HEK293 (cell line): Measurements from ENCODE around the gene DPH7.

Source experiments
- CTCF ChIA-PET: fragments of 350-600 bp; formaldehyde crosslinking; extraction: SDS; loops from one replicate; lab custom pipeline; 2021; ENCODE audit warnings: antibody characterized with exemption; lab: Yijun Ruan, JAX
- POLR2A ChIA-PET: fragments of 300-600 bp; formaldehyde crosslinking; extraction: SDS; loops from one replicate; lab custom pipeline; 2020; ENCODE audit warnings: antibody characterized with exemption, inconsistent platforms; lab: Yijun Ruan, JAX
- H3K27ac ChIP-seq: fragments of 200-500 bp; sonication (Bioruptor generic); 2 replicates; pipeline ENCODE4 v1.5.1; 2014; ENCODE audit warnings: low read depth, low read length, control low read depth, inconsistent platforms; ENCODE audit errors: extremely low read depth
- H3K36me3 ChIP-seq, 2 experiments: fragments of 200-500 bp in 1 of 2; sonication (Bioruptor generic) in 1 of 2; 1 replicate in 1 of 2; 2 replicates in 1 of 2; pipeline ENCODE4 v1.5.1; 2014 to 2017; ENCODE audit warnings: inconsistent platforms in 2 of 2, low read length in 2 of 2; ENCODE audit not compliant: control insufficient read depth in 2 of 2, insufficient read depth in 1 of 2
- H3K4me1 ChIP-seq: fragments of 200-500 bp; sonication (Bioruptor generic); 2 replicates; pipeline ENCODE4 v1.5.1; 2014; ENCODE audit warnings: mild to moderate bottlenecking, low read length, inconsistent platforms; ENCODE audit not compliant: control insufficient read depth, insufficient read depth
- H3K4me3 ChIP-seq: 2 replicates; pipeline ENCODE4 v1.5.1; 2011; ENCODE audit warnings: low read depth, mild to moderate bottlenecking, control low read depth, low read length, moderate library complexity
- H3K9me3 ChIP-seq: fragments of 200-500 bp; sonication (Bioruptor generic); 2 replicates; pipeline ENCODE4 v1.5.1; 2014; ENCODE audit warnings: low read depth, low read length, inconsistent platforms; ENCODE audit not compliant: control insufficient read depth, insufficient read depth
- AEBP2 ChIP-seq: fragments of 450-650 bp; formaldehyde crosslinking; IDR thresholded peaks from 2 replicates; pipeline ENCODE4 v1.5.1; 2016; ENCODE audit warnings: missing biosample characterization, missing genetic modification characterization, borderline replicate concordance
- KLF1 ChIP-seq: fragments of 450-650 bp; formaldehyde crosslinking; IDR thresholded peaks from 2 replicates; pipeline ENCODE4 v1.5.1; 2016; ENCODE audit warnings: missing biosample characterization, missing genetic modification characterization
- PRDM2 ChIP-seq: fragments of 450-650 bp; formaldehyde crosslinking; IDR thresholded peaks from 2 replicates; pipeline ENCODE4 v1.5.1; 2016; ENCODE audit warnings: missing biosample characterization, missing genetic modification characterization, borderline replicate concordance
- SCRT1 ChIP-seq: fragments of 450-650 bp; formaldehyde crosslinking; IDR thresholded peaks from 2 replicates; pipeline ENCODE4 v1.5.1; 2016; ENCODE audit warnings: missing biosample characterization, missing genetic modification characterization, borderline replicate concordance
- SCRT2 ChIP-seq: fragments of 450-650 bp; formaldehyde crosslinking; IDR thresholded peaks from 2 replicates; pipeline ENCODE4 v1.5.1; 2016; ENCODE audit warnings: missing biosample characterization, missing genetic modification characterization
- SP2 ChIP-seq: fragments of 450-650 bp; formaldehyde crosslinking; IDR thresholded peaks from 2 replicates; pipeline ENCODE4 v1.5.1; 2016; ENCODE audit warnings: missing biosample characterization, missing genetic modification characterization
- WT1 ChIP-seq: fragments of 450-650 bp; formaldehyde crosslinking; IDR thresholded peaks from 2 replicates; pipeline ENCODE4 v1.5.1; 2016; ENCODE audit warnings: missing biosample characterization, missing genetic modification characterization
- ZBTB1 ChIP-seq: fragments of 450-650 bp; formaldehyde crosslinking; IDR thresholded peaks from 2 replicates; pipeline ENCODE4 v1.5.1; 2016; ENCODE audit warnings: missing biosample characterization, missing genetic modification characterization
- ZBTB10 ChIP-seq: fragments of 450-650 bp; formaldehyde crosslinking; IDR thresholded peaks from 2 replicates; pipeline ENCODE4 v1.5.1; 2016; ENCODE audit warnings: missing biosample characterization, missing genetic modification characterization
- ZBTB17 ChIP-seq: fragments of 450-650 bp; formaldehyde crosslinking; IDR thresholded peaks from 2 replicates; pipeline ENCODE4 v1.5.1; 2016; ENCODE audit warnings: missing biosample characterization, missing genetic modification characterization
- ZBTB20 ChIP-seq: fragments of 450-650 bp; formaldehyde crosslinking; IDR thresholded peaks from 2 replicates; pipeline ENCODE4 v1.5.1; 2016; ENCODE audit warnings: missing biosample characterization, missing genetic modification characterization
- ZBTB48 ChIP-seq: fragments of 450-650 bp; formaldehyde crosslinking; IDR thresholded peaks from 2 replicates; pipeline ENCODE4 v1.5.1; 2016; ENCODE audit warnings: missing biosample characterization, missing genetic modification characterization
- ZFP69B ChIP-seq: fragments of 450-650 bp; formaldehyde crosslinking; IDR thresholded peaks from 2 replicates; pipeline ENCODE4 v1.5.1; 2016; ENCODE audit warnings: missing biosample characterization, missing genetic modification characterization
- ZNF223 ChIP-seq: fragments of 450-650 bp; formaldehyde crosslinking; IDR thresholded peaks from 2 replicates; pipeline ENCODE4 v1.5.1; 2016; ENCODE audit warnings: missing biosample characterization, missing genetic modification characterization
- ZNF335 ChIP-seq: fragments of 450-650 bp; formaldehyde crosslinking; conservative IDR thresholded peaks from 2 replicates; pipeline ENCODE4 v1.5.1; 2016; ENCODE audit warnings: missing biosample characterization, missing genetic modification characterization
- ZNF350 ChIP-seq: fragments of 450-650 bp; formaldehyde crosslinking; IDR thresholded peaks from 2 replicates; pipeline ENCODE4 v1.5.0; 2017; ENCODE audit warnings: missing biosample characterization, mild to moderate bottlenecking, missing genetic modification characterization
- ZNF404 ChIP-seq: fragments of 450-650 bp; formaldehyde crosslinking; IDR thresholded peaks from 2 replicates; pipeline ENCODE4 v1.5.1; 2017; ENCODE audit warnings: missing biosample characterization, missing genetic modification characterization
- ZNF600 ChIP-seq: fragments of 450-650 bp; formaldehyde crosslinking; IDR thresholded peaks from 2 replicates; pipeline ENCODE4 v1.5.1; 2016; ENCODE audit warnings: missing biosample characterization, missing genetic modification characterization
- ZNF692 ChIP-seq: fragments of 450-650 bp; formaldehyde crosslinking; IDR thresholded peaks from 2 replicates; pipeline ENCODE4 v1.5.1; 2016; ENCODE audit warnings: missing biosample characterization, missing genetic modification characterization
- ZSCAN16 ChIP-seq: fragments of 450-650 bp; formaldehyde crosslinking; IDR thresholded peaks from 2 replicates; pipeline ENCODE4 v1.5.1; 2016; ENCODE audit warnings: missing biosample characterization, missing genetic modification characterization

DPH7 gene

GRCh38 chr9:137612741-137613142 lies 34.0 kb upstream of the DPH7 start:
- CTCF ChIA-PET, result interaction anchor here (0.8 to 3.0 kb wide), 2 partner anchors 31 to 85 kb away, joined by 3 to 16 read pairs; no protein-coding TSS in a partner anchor
- peaks cover 6% of the 10 kb centered on the region; the same call in 1 of the 2 replicates for H3K4me1 ChIP-seq
- TF ChIP-seq AEBP2 (tag by site-specific recombination), result no peak
- no peak for TF ChIP-seq ZBTB17
- no peak for TF ChIP-seq ZNF350 (tag by site-specific recombination)
- no peak for TF ChIP-seq ZNF404 (tag by site-specific recombination)
- peak; percentile 63 for TF ChIP-seq SCRT2
- TF ChIP-seq, all 188 proteins: peak for 1
- Histone ChIP-seq H3K36me3 (peaks cover 0 to 38% of the 10 kb centered on the region in 2 experiments; a peak in 1 of 3 replicates), H3K9me3 (no peaks in the 10 kb centered on the region), H3K4me3 (no peak overlapping the region), H3K27ac (no peak overlapping the region; the same call in 1 of the 2 replicates)
- POLR2A ChIA-PET, result interaction anchor here (0.7 to 1.0 kb wide), 3 partner anchors 10 to 21 kb away, joined by 3 to 7 read pairs (median 4); no protein-coding TSS in a partner anchor

GRCh38 chr9:137611623-137612609 lies 33.2 kb upstream of the DPH7 start:
- Histone ChIP-seq H3K9me3 (no peaks in the 10 kb centered on the region), H3K27ac (peak overlapping the region; percentile 52), H3K4me1 (peaks cover 6% of the 10 kb centered on the region; the same call in 1 of the 2 replicates), H3K36me3 (peaks cover 0 to 38% of the 10 kb centered on the region in 2 experiments; a peak in 1 of 3 replicates), H3K4me3 (no peak overlapping the region)
- ChIA-PET POLR2A (interaction anchor here (0.6 to 1.9 kb wide), 5 partner anchors 11 to 60 kb away, joined by 3 to 11 read pairs (median 4); partner anchors contain the start of gene ZMYND19), CTCF (interaction anchor here (3.0 kb wide), 1 partner anchor 30 kb away, joined by 16 read pairs; no protein-coding TSS in a partner anchor)
- TF ChIP-seq WT1 (0 out of 2 replicates have a peak, but pooled peaks have one; percentile 17), ZNF335 (tag by site-specific recombination) (peak; percentile 58), SP2 (tag by site-specific recombination) (peak; percentile 69), PRDM2 (tag by site-specific recombination) (no peak), ZSCAN16 (tag by site-specific recombination) (no peak), ZBTB17 (peak; percentile 83), ZBTB10 (tag by site-specific recombination) (no peak), ZNF600 (peak; percentile 95), ZFP69B (peak; percentile 74; the same call in 1 of the 2 replicates), ZNF223 (tag by site-specific recombination) (peak; percentile 75; the same call in 1 of the 2 replicates), ZBTB48 (no peak; the same call in 1 of the 2 replicates), SCRT2 (peak; percentile 97), ZBTB20 (peak; percentile 22; the same call in 1 of the 2 replicates), ZNF692 (tag by site-specific recombination) (peak; percentile 85), ZBTB1 (tag by site-specific recombination) (no peak), KLF1 (tag by site-specific recombination) (peak; percentile 86), SCRT1 (peak; percentile 93)
